GM12878 (cell line): Measurements from ENCODE around the gene PLXNC1. TPM values are rescaled to one million over a fixed set of nuclear protein-coding genes. Genes with fewer than 3 reads are reported as not detected.
A peak's percentile ranks its signal among the peaks of the same experiment; 100 is the strongest.

Experiments used
- ATAC-seq: fragments of 200-7000 bp; cut with Tn5 transposase; 3 replicates; pipeline ENCODE4 v1.9.1; 2020; ENCODE audit warnings: mild to moderate bottlenecking, moderate library complexity
- BruUV-seq: library from RNA; stranded (reverse); fragments of 400-500 nt; replicated peaks from 2 replicates; lab custom pipeline; 2021; lab: Mats Ljungman, UMichigan
- CTCF ChIA-PET: fragments of 300-600 bp; sonication (Branson Sonifier 250); formaldehyde crosslinking; extraction: SDS; loops from one replicate; lab custom pipeline; 2021; ENCODE audit warnings: inconsistent platforms; lab: Yijun Ruan, JAX
- POLR2A ChIA-PET: fragments of 350-600 bp; formaldehyde crosslinking; extraction: SDS; loops from one replicate; lab custom pipeline; 2021; ENCODE audit warnings: inconsistent platforms; lab: Charles Lee
- RAD21 ChIA-PET: fragments of 300-600 bp; sonication (Branson Sonifier 250); formaldehyde crosslinking; loops from one replicate; lab custom pipeline; 2023; ENCODE audit warnings: antibody characterized with exemption; ENCODE audit not compliant: unreplicated experiment; lab: Charles Lee
- SMC1A ChIA-PET: fragments of 300-600 bp; sonication (Branson Sonifier 250); formaldehyde crosslinking; loops from one replicate; lab custom pipeline; 2023; ENCODE audit not compliant: unreplicated experiment, uncharacterized antibody; lab: Charles Lee
- DNase-seq: peaks from one replicate; pipeline ENCODE4 v3.0.0-alpha.2; 2011; ENCODE audit warnings: low read depth, low spot score
- FAIRE-seq: peaks from 3 replicates; lab custom pipeline; 2011; peaks lifted over from hg19 to GRCh38; lab: Jason Lieb, UNC
- H2AFZ ChIP-seq: 2 replicates; pipeline ENCODE4 v1.6.0; 2011; ENCODE audit warnings: low read depth, low read length, control low read depth; ENCODE audit not compliant: control insufficient read depth
- H3K27ac ChIP-seq: 2 replicates; pipeline ENCODE4 v1.5.1; 2011; ENCODE audit warnings: control low read depth; ENCODE audit not compliant: control insufficient read depth, insufficient read depth
- H3K27me3 ChIP-seq, 2 experiments: replicated peaks in 1 of 2; 2 replicates each; pipeline versions ENCODE4 v1.6.0 to v1.6.1; 2011; ENCODE audit warnings: low read length in 1 of 2; ENCODE audit not compliant: control insufficient read depth in 2 of 2, insufficient read depth in 2 of 2
- H3K36me3 ChIP-seq, 2 experiments: 2 replicates each; pipeline ENCODE4 v1.5.1; 2011; ENCODE audit warnings: low read length in 1 of 2; ENCODE audit not compliant: control insufficient read depth in 2 of 2, insufficient read depth in 2 of 2
- H3K4me1 ChIP-seq: 2 replicates; pipeline ENCODE4 v1.6.1; 2011; ENCODE audit warnings: mild to moderate bottlenecking, low read length, moderate library complexity, mixed read lengths; ENCODE audit not compliant: control insufficient read depth, insufficient read depth
- H3K4me2 ChIP-seq: 2 replicates; pipeline ENCODE4 v1.6.0; 2011; ENCODE audit warnings: control low read depth; ENCODE audit not compliant: control insufficient read depth, insufficient read depth
- H3K4me3 ChIP-seq: fragments of 200-600 bp; sonication (generic); 2 replicates; pipeline ENCODE4 v1.5.1; 2016
- H3K79me2 ChIP-seq: 2 replicates; pipeline ENCODE4 v1.6.0; 2011; ENCODE audit warnings: low read length; ENCODE audit not compliant: control insufficient read depth, insufficient read depth
- H3K9ac ChIP-seq: 2 replicates; pipeline ENCODE4 v1.8.0; 2011; ENCODE audit warnings: low read length, control low read depth, mixed read lengths; ENCODE audit not compliant: control insufficient read depth, insufficient read depth
- H3K9me3 ChIP-seq: replicated peaks from 3 replicates; pipeline ENCODE4 v1.5.1; 2011; ENCODE audit warnings: mild to moderate bottlenecking, low read length; ENCODE audit not compliant: control insufficient read depth, insufficient read depth
- H4K20me1 ChIP-seq: 2 replicates; pipeline ENCODE4 v1.6.0; 2011; ENCODE audit not compliant: control insufficient read depth, insufficient read depth
- BACH1 ChIP-seq: fragments of 450-650 bp; IDR thresholded peaks from 2 replicates; pipeline ENCODE4 v1.6.1; 2017; ENCODE audit warnings: mild to moderate bottlenecking, borderline replicate concordance
- BHLHE40 ChIP-seq, 2 experiments: fragments of 450-650 bp in 1 of 2; IDR thresholded peaks; 2 replicates each; pipeline ENCODE4 v1.6.1; 2011 to 2017; ENCODE audit warnings: low read depth in 2 of 2, borderline replicate concordance in 1 of 2, improper control_type of control experiment in 1 of 2, low read length in 1 of 2, mild to moderate bottlenecking in 1 of 2
- CBFB ChIP-seq: IDR thresholded peaks from 2 replicates; pipeline ENCODE4 v1.6.1; 2016; ENCODE audit warnings: antibody characterized with exemption, low read depth
- CBX5 ChIP-seq: sonication (generic); IDR thresholded peaks from 2 replicates; pipeline ENCODE4 v1.6.1; 2016; ENCODE audit warnings: low read depth, moderate library complexity, mild to moderate bottlenecking, inconsistent platforms
- CREM ChIP-seq: IDR thresholded peaks from 2 replicates; pipeline ENCODE4 v1.6.1; 2014; ENCODE audit warnings: antibody characterized with exemption, low read depth
- DPF2 ChIP-seq: fragments of 450-650 bp; IDR thresholded peaks from 2 replicates; pipeline ENCODE4 v1.6.1; 2017; ENCODE audit warnings: mild to moderate bottlenecking
- IKZF2 ChIP-seq, 2 experiments: fragments of 450-650 bp; IDR thresholded peaks; 2 replicates each; pipeline ENCODE4 v1.6.1; 2017; ENCODE audit warnings: mild to moderate bottlenecking in 2 of 2, moderate library complexity in 2 of 2
- KDM1A ChIP-seq: fragments of 200-600 bp; sonication (generic); IDR thresholded peaks from 2 replicates; pipeline ENCODE4 v1.6.1; 2016; ENCODE audit warnings: borderline replicate concordance
- MEF2B ChIP-seq: fragments of 450-650 bp; IDR thresholded peaks from 2 replicates; pipeline ENCODE4 v1.6.1; 2018; ENCODE audit warnings: mild to moderate bottlenecking, moderate library complexity; ENCODE audit not compliant: partially characterized antibody, poor library complexity, severe bottlenecking
- MXI1 ChIP-seq: fragments of 150-350 bp; IDR thresholded peaks from 2 replicates; pipeline ENCODE4 v1.6.1; 2011; ENCODE audit warnings: low read depth, mild to moderate bottlenecking, inconsistent platforms, low read length, improper control_type of control experiment
- NR2C1 ChIP-seq: fragments of 450-650 bp; IDR thresholded peaks from 2 replicates; pipeline ENCODE4 v1.6.1; 2017; ENCODE audit warnings: antibody characterized with exemption, mild to moderate bottlenecking, moderate library complexity
- NR2F1 ChIP-seq: fragments of 450-650 bp; conservative IDR thresholded peaks from 2 replicates; pipeline ENCODE4 v1.6.1; 2017; ENCODE audit warnings: mild to moderate bottlenecking
- RELB ChIP-seq: fragments of 450-650 bp; IDR thresholded peaks from 2 replicates; pipeline ENCODE4 v1.6.1; 2017; ENCODE audit warnings: low read depth, mild to moderate bottlenecking, moderate library complexity
- RFX5 ChIP-seq: IDR thresholded peaks from 2 replicates; pipeline ENCODE4 v1.6.1; 2011; ENCODE audit warnings: low read depth, low read length, improper control_type of control experiment
- RUNX3 ChIP-seq: IDR thresholded peaks from 2 replicates; pipeline ENCODE4 v1.6.1; 2012; ENCODE audit warnings: low read length, inconsistent platforms
- STAT1 ChIP-seq: fragments of 450-650 bp; conservative IDR thresholded peaks from 2 replicates; pipeline ENCODE4 v1.6.1; 2014; ENCODE audit warnings: antibody characterized with exemption, mild to moderate bottlenecking
- WRNIP1 ChIP-seq: IDR thresholded peaks from 2 replicates; pipeline ENCODE4 v1.6.1; 2011; ENCODE audit warnings: low read depth, low read length, improper control_type of control experiment, borderline replicate concordance
- ZNF687 ChIP-seq: fragments of 450-650 bp; IDR thresholded peaks from 2 replicates; pipeline ENCODE4 v1.6.1; 2017; ENCODE audit warnings: mild to moderate bottlenecking, moderate library complexity
- WGBS: methylation state at CpG from one replicate; pipeline ENCODE4 v1.1.6; 2016; ENCODE audit warnings: low lambda C conversion rate; ENCODE audit not compliant: insufficient replicate concordance, insufficient coverage; ENCODE audit errors: missing lambda C conversion rate; 5-methylcytosine and 5-hydroxymethylcytosine counted together
- in situ Hi-C: fragments of 300-500 bp; cut with MboI; formaldehyde crosslinking; loops from 9 replicates; pipeline ENCODE4 v1.14.3; 2018; ENCODE audit warnings: mixed read lengths
- intact Hi-C: fragments of 100-400 bp; cut with micrococcal nuclease; formaldehyde crosslinking; loops from one replicate; pipeline ENCODE4 v1.14.2; 2022; ENCODE audit not compliant: unreplicated experiment
- polyA plus RNA-seq, 11 experiments: library from polyadenylated mRNA; depleted of rRNA in 4 of 11; unstranded in 6 of 11; stranded (reverse) in 5 of 11; fragments of >200 nt; fragmentation: Nextera tagmentation in 4 of 11; fragmentation: Illumina TruSeq in 1 of 11; extraction: Ambion mirVana in 4 of 11; extraction: Trizol in 1 of 11; gene quantifications; 1 replicate in 1 of 11; 2 replicates in 10 of 11; pipeline versions ENCODE4 v1.2.1 to v1.2.3, GENCODE V29; 2011 to 2016; ENCODE audit warnings: inconsistent platforms in 2 of 11, missing spikeins in 2 of 11, low read depth in 1 of 11
- total RNA-seq, 4 experiments: library from RNA; depleted of rRNA in 3 of 4; stranded (reverse); fragments of >200 nt in 3 of 4; fragmentation: Illumina TruSeq in 1 of 4; extraction: Trizol in 1 of 4; gene quantifications; 2 replicates each; pipeline versions ENCODE4 v1.2.1 to v1.2.3, GENCODE V29; 2013 to 2021

Gene PLXNC1
- total and polyA plus RNA-seq, 10 of the 15 experiments (the other 5 are each of a cell fraction or from before 2014, with no cell fraction given) = 5.2 to 41.2 (median 24.6) TPM

- ChIA-PET SMC1A (interaction anchor here (0.8 to 6.7 kb wide), 28 partner anchors 10 to 196 kb away, joined by 3 to 95 read pairs (median 6); no protein-coding TSS in a partner anchor), RAD21 (interaction anchor here (0.6 to 7.5 kb wide), 28 partner anchors 7 to 602 kb away, joined by 3 to 107 read pairs (median 4); no protein-coding TSS in a partner anchor), POLR2A (interaction anchor here (0.6 to 7.2 kb wide), 17 partner anchors 8 to 194 kb away, joined by 3 to 56 read pairs (median 4); no protein-coding TSS in a partner anchor), CTCF (interaction anchor here (0.7 to 2.7 kb wide), 12 partner anchors 9 to 218 kb away, joined by 3 to 11 read pairs (median 4); no protein-coding TSS in a partner anchor)
- Histone ChIP-seq H3K4me2 (peak overlapping the region; percentile 43), H3K27me3 (no peaks in the 10 kb centered on the region), H3K4me1 (peaks cover 66% of the 10 kb centered on the region), H2AFZ (peak overlapping the region; percentile 75), H3K27ac (peak overlapping the region; percentile 88), H4K20me1 (no peaks in the 10 kb centered on the region), H3K36me3 (peaks cover 13 to 43% of the 10 kb centered on the region in 2 experiments), H3K79me2 (no peaks in the 10 kb centered on the region), H3K9ac (peak overlapping the region; percentile 69), H3K9me3 (no peaks in the 10 kb centered on the region; the same call in 2 of the 3 replicates), H3K4me3 (no peak overlapping the region; the same call in 1 of the 2 replicates)
- intact Hi-C loops (loop anchor here (2.0 kb wide), 2 partner anchors 34 to 114 kb away; partner anchors contain the start of gene PLXNC1), in situ Hi-C loops (no loop called here)
- ATAC-seq = peak; percentile 73
- WGBS = 28% methylated on average over 13 of the region's 14 CpGs
- BruUV-seq = no TSS peak
- DNase-seq = peak; percentile 76
- FAIRE-seq = no peak
- no peak for TF ChIP-seq DPF2
- TF ChIP-seq KDM1A = no peak
- 0 out of 2 replicates have a peak, but pooled peaks have one; percentile 4 for TF ChIP-seq NR2F1
- TF ChIP-seq WRNIP1 = no peak
- peak; percentile 15; the same call in 1 of the 2 replicates for TF ChIP-seq CBFB
- TF ChIP-seq MEF2B = peak; percentile 8
- TF ChIP-seq RELB = no peak
- TF ChIP-seq MXI1 = no peak
- peak; percentile 66; the same call in 1 of the 2 replicates for TF ChIP-seq CREM
- TF ChIP-seq CBX5 = peak; percentile 58
- no peak; the same call in 1 of the 2 replicates for TF ChIP-seq BACH1
- no peak for TF ChIP-seq RFX5
- TF ChIP-seq RUNX3 = peak; percentile 91
- TF ChIP-seq NR2C1 = no peak
- no peak for TF ChIP-seq STAT1
- peak; percentile 35 to 52; a peak in 2 of 4 replicates for TF ChIP-seq IKZF2 (IDR thresholded peaks at IDR 0.05)
- peak; percentile 89 for TF ChIP-seq ZNF687
- TF ChIP-seq BHLHE40 (IDR thresholded peaks at IDR 0.05; ENCODE audit: borderline replicate concordance in 1 of 2, low read depth in 2 of 2, low read length in 1 of 2) = peak in 1 of 2 experiments; percentile 47; a peak in 1 of 4 replicates
Observed at GRCh38 chr12:94263011-94263811, 114.8 kb downstream of the PLXNC1 start.
